Measurements from ENCODE around the gene WDPCP. TPM values are rescaled to one million over a fixed set of nuclear protein-coding genes. Genes with fewer than 3 reads are reported as not detected.

The WDPCP gene
- total and polyA plus RNA-seq, 2 of the 13 experiments (the other 11 are each of a cell fraction or from before 2014, with no cell fraction given) = 2.9 to 5.2 TPM

DNA sequence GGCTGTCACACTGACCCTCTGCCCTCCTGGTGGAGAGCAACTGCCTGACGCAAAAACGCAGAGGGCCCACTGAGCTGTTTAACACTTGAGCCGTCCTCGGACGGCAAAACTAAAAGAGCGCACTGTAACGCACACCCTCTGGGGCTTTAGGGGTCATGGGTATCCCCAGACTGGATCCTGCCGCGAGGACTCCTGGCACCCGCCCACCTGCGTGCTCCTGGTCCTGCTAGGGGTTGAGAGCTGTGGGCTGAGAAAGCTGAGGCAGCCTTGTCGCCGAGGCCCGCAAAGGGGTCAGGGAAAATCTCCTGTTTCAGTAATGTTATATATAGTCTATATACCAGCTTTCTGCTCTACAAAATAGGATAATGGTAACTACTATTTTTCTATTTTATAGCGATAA lies 39.6 kb upstream of the WDPCP start:
- Histone ChIP-seq H3K36me3 (replicated peaks in 1 of 2; ENCODE audit: control insufficient read depth in 1 of 2, insufficient read depth in 2 of 2, low read length in 2 of 2) (no peaks in the 10 kb centered on the region), H3K79me2 (ENCODE audit: insufficient read depth, low read length) (no peaks in the 10 kb centered on the region), H3K27me3 (ENCODE audit: control insufficient read depth in 1 of 2, insufficient read depth in 2 of 2, low read length in 2 of 2) (peaks cover 0 to 16% of the 10 kb centered on the region in 2 experiments; a peak in 2 of 5 replicates), H3K4me1 (ENCODE audit: insufficient read depth, low read length) (no peaks in the 10 kb centered on the region), H4K20me1 (ENCODE audit: insufficient read depth, low read length) (no peaks in the 10 kb centered on the region), H3K4me3 (replicated peaks in 1 of 3; ENCODE audit: insufficient read depth in 1 of 3, low read depth in 2 of 3, low read length in 3 of 3) (no peak overlapping the region), H3K9ac (ENCODE audit: insufficient read depth, low read depth, low read length) (no peak overlapping the region), H3K4me2 (ENCODE audit: low read depth, low read length) (no peak overlapping the region), H3K27ac (ENCODE audit: extremely low read length, insufficient read depth, low read length) (no peak overlapping the region), H3K9me3 (ENCODE audit: low read length) (peaks cover 10% of the 10 kb centered on the region), H2AFZ (ENCODE audit: low read length) (no peak overlapping the region)
- intact Hi-C loops (cut with micrococcal nuclease; ENCODE audit: unreplicated experiment) (no loop called here), in situ Hi-C loops (cut with HindIII; ENCODE audit: extremely low pct_ligation_motif_present, low pct_unique_long_range_greater_than_20kb) (no loop called here)
- POLR2A ChIA-PET = no interaction called here
- no TSS peak for BruUV-seq (replicated peaks)
- CTCF ChIA-PET (ENCODE audit: low intra/inter-chr PET ratio, low total read pairs) = no interaction called here
- ATAC-seq (no peak), DNase-seq (ENCODE audit: low spot score) (no peak), FAIRE-seq (no peak)
- WGBS (ENCODE audit: low lambda C conversion rate) = 69% methylated on average over 15 of the region's 15 CpGs
- TF ChIP-seq ZNF780A (CRISPR knock-in tag; IDR thresholded peaks at IDR 0.05) = no peak
- TF ChIP-seq ZNF326 (CRISPR knock-in tag; IDR thresholded peaks at IDR 0.05; ENCODE audit: borderline replicate concordance) = no peak
- no peak for TF ChIP-seq GABPB1 (CRISPR knock-in tag; IDR thresholded peaks at IDR 0.05)
- TF ChIP-seq ZNF530 (CRISPR knock-in tag; IDR thresholded peaks at IDR 0.05; ENCODE audit: low read depth) = no peak
- no peak for TF ChIP-seq ZNF121 (CRISPR knock-in tag; IDR thresholded peaks at IDR 0.05)
- TF ChIP-seq CBX2 (IDR thresholded peaks at IDR 0.05; ENCODE audit: low read depth, low read length) = no peak
- TF ChIP-seq CBX2 (CRISPR knock-in tag; IDR thresholded peaks at IDR 0.05; ENCODE audit: low read depth) = no peak
- TF ChIP-seq KMT2B (CRISPR knock-in tag; IDR thresholded peaks at IDR 0.05) = no peak
- no peak for TF ChIP-seq NCOA1 (CRISPR knock-in tag; IDR thresholded peaks at IDR 0.05)
- TF ChIP-seq, protein P1, sequence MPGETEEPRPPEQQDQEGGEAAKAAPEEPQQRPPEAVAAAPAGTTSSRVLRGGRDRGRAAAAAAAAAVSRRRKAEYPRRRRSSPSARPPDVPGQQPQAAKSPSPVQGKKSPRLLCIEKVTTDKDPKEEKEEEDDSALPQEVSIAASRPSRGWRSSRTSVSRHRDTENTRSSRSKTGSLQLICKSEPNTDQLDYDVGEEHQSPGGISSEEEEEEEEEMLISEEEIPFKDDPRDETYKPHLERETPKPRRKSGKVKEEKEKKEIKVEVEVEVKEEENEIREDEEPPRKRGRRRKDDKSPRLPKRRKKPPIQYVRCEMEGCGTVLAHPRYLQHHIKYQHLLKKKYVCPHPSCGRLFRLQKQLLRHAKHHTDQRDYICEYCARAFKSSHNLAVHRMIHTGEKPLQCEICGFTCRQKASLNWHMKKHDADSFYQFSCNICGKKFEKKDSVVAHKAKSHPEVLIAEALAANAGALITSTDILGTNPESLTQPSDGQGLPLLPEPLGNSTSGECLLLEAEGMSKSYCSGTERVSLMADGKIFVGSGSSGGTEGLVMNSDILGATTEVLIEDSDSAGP (CRISPR knock-in tag; IDR thresholded peaks at IDR 0.05; ENCODE audit: borderline replicate concordance) = no peak
- TF ChIP-seq ZBTB3 (CRISPR knock-in tag; IDR thresholded peaks at IDR 0.05; ENCODE audit: borderline replicate concordance, low read depth) = no peak
- no peak for TF ChIP-seq E2F2 (CRISPR knock-in tag; IDR thresholded peaks at IDR 0.05; ENCODE audit: borderline replicate concordance)
- TF ChIP-seq ZFYVE20 (CRISPR knock-in tag; IDR thresholded peaks at IDR 0.05; ENCODE audit: borderline replicate concordance, low read depth) = no peak
- TF ChIP-seq, protein P2, sequence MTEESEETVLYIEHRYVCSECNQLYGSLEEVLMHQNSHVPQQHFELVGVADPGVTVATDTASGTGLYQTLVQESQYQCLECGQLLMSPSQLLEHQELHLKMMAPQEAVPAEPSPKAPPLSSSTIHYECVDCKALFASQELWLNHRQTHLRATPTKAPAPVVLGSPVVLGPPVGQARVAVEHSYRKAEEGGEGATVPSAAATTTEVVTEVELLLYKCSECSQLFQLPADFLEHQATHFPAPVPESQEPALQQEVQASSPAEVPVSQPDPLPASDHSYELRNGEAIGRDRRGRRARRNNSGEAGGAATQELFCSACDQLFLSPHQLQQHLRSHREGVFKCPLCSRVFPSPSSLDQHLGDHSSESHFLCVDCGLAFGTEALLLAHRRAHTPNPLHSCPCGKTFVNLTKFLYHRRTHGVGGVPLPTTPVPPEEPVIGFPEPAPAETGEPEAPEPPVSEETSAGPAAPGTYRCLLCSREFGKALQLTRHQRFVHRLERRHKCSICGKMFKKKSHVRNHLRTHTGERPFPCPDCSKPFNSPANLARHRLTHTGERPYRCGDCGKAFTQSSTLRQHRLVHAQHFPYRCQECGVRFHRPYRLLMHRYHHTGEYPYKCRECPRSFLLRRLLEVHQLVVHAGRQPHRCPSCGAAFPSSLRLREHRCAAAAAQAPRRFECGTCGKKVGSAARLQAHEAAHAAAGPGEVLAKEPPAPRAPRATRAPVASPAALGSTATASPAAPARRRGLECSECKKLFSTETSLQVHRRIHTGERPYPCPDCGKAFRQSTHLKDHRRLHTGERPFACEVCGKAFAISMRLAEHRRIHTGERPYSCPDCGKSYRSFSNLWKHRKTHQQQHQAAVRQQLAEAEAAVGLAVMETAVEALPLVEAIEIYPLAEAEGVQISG (CRISPR knock-in tag; IDR thresholded peaks at IDR 0.05) = no peak
- TF ChIP-seq AKAP8 (CRISPR knock-in tag; IDR thresholded peaks at IDR 0.05) = no peak
- no peak for TF ChIP-seq MEF2D (CRISPR knock-in tag; IDR thresholded peaks at IDR 0.05)

Data from HepG2 (cell line).